Measurements from ENCODE around the gene CDH1.
"Not testable (repeated sequence)": the region's sequence is repeated elsewhere in the genome, so short reads cannot be mapped to it uniquely, and the experiment has no call there.

The CDH1 gene

DNA sequence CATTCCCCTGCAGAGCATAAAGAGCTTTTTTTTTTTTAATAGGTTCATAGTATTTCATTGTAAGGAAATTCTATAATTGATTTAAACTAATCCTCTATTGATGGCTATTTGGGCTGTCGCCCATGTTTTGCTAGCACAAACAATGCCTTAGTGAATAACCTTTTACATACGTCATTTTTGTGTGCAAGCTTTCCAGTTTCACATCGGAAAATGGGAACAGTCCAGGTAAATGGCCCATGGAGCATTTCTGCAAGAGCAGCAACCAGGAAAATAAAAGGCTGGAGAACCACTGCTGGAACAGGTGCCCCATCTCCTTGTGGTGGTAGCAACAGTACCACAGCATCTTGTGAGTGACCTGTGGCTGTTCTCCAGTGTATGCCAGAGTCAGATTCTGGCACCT is 48.6 kb downstream of the CDH1 start:
- Histone ChIP-seq H3K36me3 (ENCODE audit: control insufficient read depth, insufficient read depth, low read length) (no peaks in the 10 kb centered on the region), H3K4me1 (ENCODE audit: control insufficient read depth, insufficient read depth, low read length) (peaks cover 43% of the 10 kb centered on the region), H3K9ac (ENCODE audit: low read length) (no peak overlapping the region), H3K4me3 (ENCODE audit: low read length) (no peak overlapping the region), H3K9me3 (ENCODE audit: control insufficient read depth, low read length) (no peaks in the 10 kb centered on the region), H3K27me3 (ENCODE audit: control insufficient read depth, insufficient read depth, low read length) (no peaks in the 10 kb centered on the region)

DNA sequence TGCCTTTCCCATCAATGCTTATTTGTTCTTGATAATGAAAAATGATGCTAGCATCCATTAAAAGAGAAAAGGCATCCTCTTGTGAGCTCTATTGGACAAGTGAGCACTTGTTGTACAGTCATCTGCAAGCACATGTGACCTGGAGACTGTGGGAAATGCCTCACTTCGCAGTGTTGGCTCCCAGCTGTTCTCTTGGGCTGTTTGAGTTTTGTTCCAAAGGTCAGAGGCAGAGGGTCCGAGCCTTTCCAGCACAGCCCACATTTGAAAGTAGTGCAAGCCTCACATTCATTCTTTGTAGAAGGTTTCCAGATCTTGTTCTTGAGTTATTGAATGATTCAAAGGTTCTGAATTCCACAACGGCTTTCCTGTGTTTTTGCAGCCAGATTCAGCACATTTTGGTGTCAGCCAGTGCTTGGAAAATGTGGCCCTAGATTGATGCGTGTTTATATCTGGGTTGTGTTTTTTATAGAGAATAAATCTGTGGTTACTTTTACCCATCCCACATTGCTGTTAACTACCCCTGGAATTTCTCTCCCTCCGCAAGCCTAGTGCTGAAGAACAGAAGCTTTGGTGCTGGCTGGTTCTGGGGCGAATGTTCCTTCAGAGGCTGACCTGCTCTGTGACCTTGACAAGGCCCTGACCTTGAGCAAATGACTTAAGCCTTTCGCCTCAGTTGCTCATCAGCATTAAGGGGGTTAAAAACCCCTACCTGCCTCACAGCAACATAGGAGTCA is 49.8 kb downstream of the CDH1 start:
- Histone ChIP-seq H3K4me1 (ENCODE audit: control insufficient read depth, insufficient read depth, low read length) (peaks cover 43% of the 10 kb centered on the region), H3K9ac (ENCODE audit: low read length) (no peak overlapping the region), H3K4me3 (ENCODE audit: low read length) (no peak overlapping the region), H3K27me3 (ENCODE audit: control insufficient read depth, insufficient read depth, low read length) (no peaks in the 10 kb centered on the region), H3K9me3 (ENCODE audit: control insufficient read depth, low read length) (no peaks in the 10 kb centered on the region), H3K36me3 (ENCODE audit: control insufficient read depth, insufficient read depth, low read length) (no peaks in the 10 kb centered on the region)

GRCh38 chr16:68787419-68787807 is 50.3 kb downstream of the CDH1 start:
- H3K9ac ChIP-seq (ENCODE audit: low read length); H3K4me3 ChIP-seq (ENCODE audit: low read length); H3K9me3 ChIP-seq (ENCODE audit: control insufficient read depth, low read length); H3K27me3 ChIP-seq (ENCODE audit: control insufficient read depth, insufficient read depth, low read length); H3K36me3 ChIP-seq (ENCODE audit: control insufficient read depth, insufficient read depth, low read length): not testable (repeated sequence)
- peaks cover 43% of the 10 kb centered on the region for H3K4me1 ChIP-seq (ENCODE audit: control insufficient read depth, insufficient read depth, low read length)

GRCh38 chr16:68790130-68790761 is 53.2 kb downstream of the CDH1 start:
- H3K9me3 ChIP-seq (ENCODE audit: control insufficient read depth, low read length): no peaks in the 10 kb centered on the region
- H3K4me1 ChIP-seq (ENCODE audit: control insufficient read depth, insufficient read depth, low read length): peaks cover 51% of the 10 kb centered on the region
- no peaks in the 10 kb centered on the region for H3K27me3 ChIP-seq (ENCODE audit: control insufficient read depth, insufficient read depth, low read length)
- no peak overlapping the region for H3K4me3 ChIP-seq (ENCODE audit: low read length)
- H3K9ac ChIP-seq (ENCODE audit: low read length): peak overlapping the region; percentile 7
- no peaks in the 10 kb centered on the region for H3K36me3 ChIP-seq (ENCODE audit: control insufficient read depth, insufficient read depth, low read length)

DNA sequence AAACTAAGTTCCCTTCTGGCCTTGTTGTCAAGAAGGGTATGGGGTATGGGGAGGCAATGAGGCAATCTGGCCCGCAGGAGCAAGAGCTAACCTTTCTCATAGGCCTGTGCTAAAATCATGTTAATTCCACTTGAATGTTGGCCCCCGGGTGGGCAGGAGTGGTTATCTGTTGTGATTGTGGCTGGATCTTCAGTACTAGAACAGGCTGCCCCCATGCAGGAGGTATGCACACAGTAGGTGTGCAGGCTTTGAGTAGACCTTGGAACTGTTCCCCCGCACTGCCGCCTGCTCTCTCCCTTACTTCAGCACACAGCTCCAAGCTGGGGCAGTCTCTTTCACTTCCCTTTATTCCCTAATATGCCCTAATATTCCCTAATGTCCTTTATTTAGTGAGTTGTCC is 53.9 kb downstream of the CDH1 start:
- no peaks in the 10 kb centered on the region for H3K27me3 ChIP-seq (ENCODE audit: control insufficient read depth, insufficient read depth, low read length)
- H3K4me1 ChIP-seq (ENCODE audit: control insufficient read depth, insufficient read depth, low read length): peaks cover 51% of the 10 kb centered on the region
- no peak overlapping the region for H3K4me3 ChIP-seq (ENCODE audit: low read length)
- H3K36me3 ChIP-seq (ENCODE audit: control insufficient read depth, insufficient read depth, low read length): no peaks in the 10 kb centered on the region
- H3K9ac ChIP-seq (ENCODE audit: low read length): peak overlapping the region; percentile 7
- no peaks in the 10 kb centered on the region for H3K9me3 ChIP-seq (ENCODE audit: control insufficient read depth, low read length)

DNA sequence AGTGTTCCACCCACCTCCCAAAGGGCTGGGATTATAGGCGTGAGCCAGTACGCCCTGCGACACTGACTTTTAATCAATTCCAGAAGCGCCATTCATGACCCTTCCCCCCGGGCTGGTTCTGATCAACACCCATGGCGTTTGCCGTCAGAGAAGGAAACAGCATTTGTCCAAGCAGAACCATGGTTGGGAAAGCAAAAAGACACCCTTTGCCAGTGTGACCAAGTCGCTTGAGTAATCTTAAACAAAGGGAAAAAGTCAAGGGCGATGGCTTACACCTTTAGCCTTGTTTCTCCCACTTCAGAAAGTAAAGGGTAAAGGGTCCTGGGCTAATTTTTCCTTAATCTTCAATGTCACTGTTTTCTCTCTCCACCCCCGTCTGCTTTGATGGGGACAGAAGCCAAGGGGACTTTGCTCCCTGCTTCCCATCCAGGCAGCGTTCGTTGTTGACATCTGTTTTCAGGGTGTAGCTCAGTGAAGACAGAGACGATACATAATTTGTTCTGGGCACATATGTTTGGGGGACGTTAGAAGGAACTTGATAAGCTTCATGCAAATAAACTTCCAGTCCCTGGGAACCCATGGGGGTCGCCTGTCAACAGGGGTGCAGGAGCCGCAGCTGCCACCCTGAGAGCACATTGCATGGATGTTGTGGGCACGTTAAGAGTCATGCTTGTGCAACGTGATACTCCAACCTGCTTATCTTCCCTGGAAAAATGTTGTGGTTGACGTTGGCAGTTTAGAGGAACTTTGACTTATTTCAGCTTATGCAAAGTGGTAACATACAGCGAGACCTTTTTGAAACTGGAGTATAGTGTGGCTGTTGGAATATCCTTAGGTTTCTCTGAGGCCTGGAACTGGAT is 55.6 kb downstream of the CDH1 start:
- Histone ChIP-seq H3K9ac (ENCODE audit: low read length) (peak overlapping the region; percentile 28), H3K9me3 (ENCODE audit: control insufficient read depth, low read length) (no peaks in the 10 kb centered on the region), H3K36me3 (ENCODE audit: control insufficient read depth, insufficient read depth, low read length) (no peaks in the 10 kb centered on the region), H3K4me3 (ENCODE audit: low read length) (no peak overlapping the region), H3K4me1 (ENCODE audit: control insufficient read depth, insufficient read depth, low read length) (peaks cover 42% of the 10 kb centered on the region), H3K27me3 (ENCODE audit: control insufficient read depth, insufficient read depth, low read length) (no peaks in the 10 kb centered on the region)

- no peaks in the 10 kb centered on the region for H3K9me3 ChIP-seq (ENCODE audit: control insufficient read depth, low read length)
- no peaks in the 10 kb centered on the region for H3K36me3 ChIP-seq (ENCODE audit: control insufficient read depth, insufficient read depth, low read length)
- H3K4me1 ChIP-seq (ENCODE audit: control insufficient read depth, insufficient read depth, low read length): peaks cover 42% of the 10 kb centered on the region
- no peak overlapping the region for H3K4me3 ChIP-seq (ENCODE audit: low read length)
- no peaks in the 10 kb centered on the region for H3K27me3 ChIP-seq (ENCODE audit: control insufficient read depth, insufficient read depth, low read length)
- peak overlapping the region; percentile 12 for H3K9ac ChIP-seq (ENCODE audit: low read length)
Observed at GRCh38 chr16:68793401-68793857, 56.3 kb downstream of the CDH1 start.

GRCh38 chr16:68798398-68798797 is 61.3 kb downstream of the CDH1 start:
- Histone ChIP-seq H3K9ac (ENCODE audit: low read length) (no peak overlapping the region), H3K9me3 (ENCODE audit: control insufficient read depth, low read length) (no peaks in the 10 kb centered on the region), H3K27me3 (ENCODE audit: control insufficient read depth, insufficient read depth, low read length) (no peaks in the 10 kb centered on the region), H3K36me3 (ENCODE audit: control insufficient read depth, insufficient read depth, low read length) (no peaks in the 10 kb centered on the region), H3K4me3 (ENCODE audit: low read length) (no peak overlapping the region), H3K4me1 (ENCODE audit: control insufficient read depth, insufficient read depth, low read length) (peaks cover 9% of the 10 kb centered on the region)

- peaks cover 8% of the 10 kb centered on the region for H3K4me1 ChIP-seq (ENCODE audit: control insufficient read depth, insufficient read depth, low read length)
- no peak overlapping the region for H3K9ac ChIP-seq (ENCODE audit: low read length)
- H3K4me3 ChIP-seq (ENCODE audit: low read length): no peak overlapping the region
Observed at GRCh38 chr16:68800257-68800875, 63.3 kb downstream of the CDH1 start.

GRCh38 chr16:68802190-68802589 is 65.1 kb downstream of the CDH1 start:
- Histone ChIP-seq H3K27me3 (ENCODE audit: control insufficient read depth, insufficient read depth, low read length) (no peaks in the 10 kb centered on the region), H3K9me3 (ENCODE audit: control insufficient read depth, low read length) (no peaks in the 10 kb centered on the region), H3K36me3 (ENCODE audit: control insufficient read depth, insufficient read depth, low read length) (no peaks in the 10 kb centered on the region), H3K4me1 (ENCODE audit: control insufficient read depth, insufficient read depth, low read length) (peaks cover 14% of the 10 kb centered on the region), H3K4me3 (ENCODE audit: low read length) (no peak overlapping the region), H3K9ac (ENCODE audit: low read length) (no peak overlapping the region)

More at GRCh38 chr16:68800257-68800875, 63.3 kb downstream of the CDH1 start:
- H3K36me3 ChIP-seq (ENCODE audit: control insufficient read depth, insufficient read depth, low read length): no peaks in the 10 kb centered on the region
- H3K9me3 ChIP-seq (ENCODE audit: control insufficient read depth, low read length): no peaks in the 10 kb centered on the region
- no peaks in the 10 kb centered on the region for H3K27me3 ChIP-seq (ENCODE audit: control insufficient read depth, insufficient read depth, low read length)

DNA sequence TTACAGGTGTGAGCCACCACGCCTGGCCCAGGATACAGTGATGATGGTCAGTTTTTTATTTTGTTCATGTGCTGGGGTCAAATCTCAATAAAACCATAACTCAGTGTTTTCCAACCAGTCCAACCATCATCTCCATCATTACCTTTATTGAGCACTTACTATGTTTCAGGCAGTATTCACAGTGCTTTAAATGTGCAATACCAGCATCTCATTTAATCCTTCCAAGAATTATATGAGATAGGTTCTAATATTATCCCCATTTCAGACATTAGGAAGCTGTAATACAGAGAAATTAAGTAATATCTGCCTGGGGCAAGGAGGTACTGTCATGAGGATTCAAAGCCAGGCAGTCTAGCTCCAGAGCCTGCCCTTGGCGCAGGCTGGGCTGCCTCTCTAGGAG is 69.3 kb downstream of the CDH1 start:
- Histone ChIP-seq H3K9ac (ENCODE audit: low read length) (no peak overlapping the region), H3K4me3 (ENCODE audit: low read length) (no peak overlapping the region), H3K27me3 (ENCODE audit: control insufficient read depth, insufficient read depth, low read length) (no peaks in the 10 kb centered on the region), H3K9me3 (ENCODE audit: control insufficient read depth, low read length) (no peaks in the 10 kb centered on the region), H3K4me1 (ENCODE audit: control insufficient read depth, insufficient read depth, low read length) (peaks cover 10% of the 10 kb centered on the region), H3K36me3 (ENCODE audit: control insufficient read depth, insufficient read depth, low read length) (peaks cover 5% of the 10 kb centered on the region)

Data from mucosa of stomach (tissue), 1 donor.